Endothelial cell of umbilical vein (primary cell): ENCODE measurements around the gene ARHGEF26. TPM values are rescaled to one million over a fixed set of nuclear protein-coding genes. Genes with fewer than 3 reads are reported as not detected.

ENCODE experiments used
- BruUV-seq: library from RNA; stranded (reverse); fragments of 400-500 nt; replicated peaks from 2 replicates; lab custom pipeline; 2021; lab: Mats Ljungman, UMichigan
- CTCF ChIA-PET: fragments of 300-600, 350-600 bp; sonication (Branson Sonifier 250); formaldehyde crosslinking; loops from one replicate; lab custom pipeline; 2021; ENCODE audit warnings: antibody characterized with exemption, inconsistent platforms; lab: Charles Lee
- POLR2A ChIA-PET: fragments of 300-600, 350-600 bp; sonication (Branson Sonifier 250); formaldehyde crosslinking; loops from one replicate; lab custom pipeline; 2021; ENCODE audit warnings: antibody characterized with exemption, inconsistent platforms; lab: Charles Lee
- DNase-seq: peaks from one replicate; pipeline ENCODE4 v3.0.0-alpha.2; 2011; ENCODE audit warnings: low read depth, low spot score
- FAIRE-seq: peaks from 2 replicates; lab custom pipeline; 2011; peaks lifted over from hg19 to GRCh38; lab: Jason Lieb, UNC
- H2AFZ ChIP-seq: 2 replicates; pipeline ENCODE4 v1.6.0; 2012; ENCODE audit warnings: low read depth, low read length, control low read depth, inconsistent platforms
- H3K27ac ChIP-seq: 2 replicates; pipeline ENCODE4 v1.5.1; 2011; ENCODE audit warnings: low read depth, mild to moderate bottlenecking, control low read depth, low read length, moderate library complexity; ENCODE audit not compliant: insufficient read depth
- H3K27me3 ChIP-seq, 2 experiments: 2 replicates each; pipeline versions ENCODE4 v1.6.0 to v1.6.1; 2011; ENCODE audit warnings: low read length in 2 of 2, mixed read lengths in 1 of 2; ENCODE audit not compliant: control insufficient read depth in 2 of 2, insufficient read depth in 2 of 2
- H3K36me3 ChIP-seq, 2 experiments: 2 replicates in 1 of 2; 3 replicates in 1 of 2; pipeline ENCODE4 v1.5.1; 2011; ENCODE audit warnings: low read length in 2 of 2, mild to moderate bottlenecking in 1 of 2, moderate library complexity in 1 of 2; ENCODE audit not compliant: control insufficient read depth in 2 of 2, insufficient read depth in 2 of 2; ENCODE audit errors: extremely low read depth in 1 of 2
- H3K4me1 ChIP-seq: 3 replicates; pipeline ENCODE4 v1.5.1; 2011; ENCODE audit warnings: mild to moderate bottlenecking, low read length; ENCODE audit not compliant: control insufficient read depth, insufficient read depth; ENCODE audit errors: extremely low read depth
- H3K4me2 ChIP-seq: 2 replicates; pipeline ENCODE4 v1.6.1; 2011; ENCODE audit warnings: low read length, control low read depth, mixed read lengths; ENCODE audit not compliant: insufficient read depth
- H3K4me3 ChIP-seq, 3 experiments: fragments of 200-600 bp in 1 of 3; sonication (generic), shearing (Covaris generic) in 1 of 3; replicated peaks in 1 of 3; 2 replicates each; pipeline ENCODE4 v1.5.1; 2011 to 2016; ENCODE audit warnings: control low read depth in 3 of 3, low read length in 3 of 3, mild to moderate bottlenecking in 2 of 3, inconsistent platforms in 1 of 3, low read depth in 1 of 3, moderate library complexity in 1 of 3; ENCODE audit not compliant: insufficient read depth in 1 of 3
- H3K79me2 ChIP-seq: 2 replicates; pipeline ENCODE4 v1.6.0; 2012; ENCODE audit warnings: low read length, inconsistent platforms; ENCODE audit not compliant: control insufficient read depth, insufficient read depth
- H3K9ac ChIP-seq: replicated peaks from 2 replicates; pipeline ENCODE3; 2011; ENCODE audit warnings: low read length, control low read depth; ENCODE audit not compliant: insufficient read depth; ENCODE audit errors: extremely low read depth
- H3K9me1 ChIP-seq: replicated peaks from 3 replicates; pipeline ENCODE4 v1.6.0; 2011; ENCODE audit warnings: mild to moderate bottlenecking, low read length; ENCODE audit not compliant: control insufficient read depth, insufficient read depth; ENCODE audit errors: extremely low read depth
- H3K9me3 ChIP-seq: replicated peaks from 2 replicates; pipeline ENCODE4 v1.5.1; 2012; ENCODE audit warnings: low read length, inconsistent platforms; ENCODE audit not compliant: control insufficient read depth, insufficient read depth
- H4K20me1 ChIP-seq: replicated peaks from 2 replicates; pipeline ENCODE3; 2011; ENCODE audit warnings: mild to moderate bottlenecking, low read length; ENCODE audit not compliant: control insufficient read depth, insufficient read depth; ENCODE audit errors: extremely low read depth
- EZH2 ChIP-seq: IDR thresholded peaks from 2 replicates; pipeline ENCODE4 v1.6.1; 2012; ENCODE audit warnings: borderline replicate concordance, low read depth, mild to moderate bottlenecking, moderate library complexity, low read length, inconsistent platforms; ENCODE audit not compliant: severe bottlenecking
- GATA2 ChIP-seq: IDR thresholded peaks from 2 replicates; pipeline ENCODE4 v1.7.0; 2011; ENCODE audit warnings: low read depth, mild to moderate bottlenecking, moderate library complexity, mixed read lengths, low read length; ENCODE audit not compliant: insufficient read length, insufficient read depth
- JUN ChIP-seq: IDR thresholded peaks from 2 replicates; pipeline ENCODE4 v1.6.1; 2011; ENCODE audit warnings: borderline replicate concordance, low read depth; ENCODE audit not compliant: insufficient read length, insufficient read depth
- MYC ChIP-seq: IDR thresholded peaks from one replicate; pipeline ENCODE4 v1.6.1; 2011; ENCODE audit warnings: mild to moderate bottlenecking, low read depth, low read length
- POLR2A ChIP-seq: IDR thresholded peaks from 2 replicates; pipeline ENCODE4 v1.6.1; 2012; ENCODE audit warnings: low read depth, mild to moderate bottlenecking, control low read depth, low read length
- POLR2AphosphoS5 ChIP-seq: IDR thresholded peaks from 2 replicates; pipeline ENCODE4 v1.6.1; 2012; ENCODE audit warnings: low read depth, mild to moderate bottlenecking, control low read depth, low read length, moderate library complexity; ENCODE audit not compliant: insufficient read depth
- dilution Hi-C: fragments of 300-500 bp; cut with MboI; formaldehyde crosslinking; loops from one replicate; pipeline ENCODE4 v1.15.0; 2019; ENCODE audit warnings: low sequenced_read_pairs; ENCODE audit not compliant: extremely low pct_ligation_motif_present
- intact Hi-C: fragments of 100-400 bp; cut with micrococcal nuclease; formaldehyde crosslinking; loops from one replicate; pipeline ENCODE4 v1.10.0; 2022
- polyA plus RNA-seq, 4 experiments: library from polyadenylated mRNA; depleted of rRNA in 3 of 4; stranded (reverse) in 3 of 4; unstranded in 1 of 4; fragments of >200 nt; gene quantifications; 2 replicates each; pipeline versions ENCODE4 v1.2.1 to v1.2.3, GENCODE V29; 2011 to 2012; ENCODE audit warnings: missing spikeins in 1 of 4
- total RNA-seq: library from RNA; stranded (reverse); gene quantifications from 2 replicates; pipeline ENCODE4 v1.2.3, GENCODE V29; 2021
- TF ChIP-seq, protein P1 (sequence below): IDR thresholded peaks from 2 replicates; pipeline ENCODE4 v1.6.1; 2011; ENCODE audit not compliant: insufficient read depth, insufficient read length
- TF ChIP-seq, protein P2 (sequence below), 2 donors: IDR thresholded peaks; 1 replicate in 1 of 2; 2 replicates in 1 of 2; pipeline ENCODE4 v1.5.1; 2011; ENCODE audit warnings: low read length in 2 of 2, mild to moderate bottlenecking in 2 of 2, moderate library complexity in 2 of 2, control low read depth in 1 of 2, inconsistent platforms in 1 of 2, low read depth in 1 of 2; ENCODE audit not compliant: insufficient read depth in 1 of 2; ENCODE audit errors: extremely low read depth in 1 of 2

The ARHGEF26 gene
- total and polyA plus RNA-seq, 2 donors (not counting 3 experiments of a cell fraction or from before 2014, with no cell fraction given) = 0.57 to 2.9 TPM

DNA sequence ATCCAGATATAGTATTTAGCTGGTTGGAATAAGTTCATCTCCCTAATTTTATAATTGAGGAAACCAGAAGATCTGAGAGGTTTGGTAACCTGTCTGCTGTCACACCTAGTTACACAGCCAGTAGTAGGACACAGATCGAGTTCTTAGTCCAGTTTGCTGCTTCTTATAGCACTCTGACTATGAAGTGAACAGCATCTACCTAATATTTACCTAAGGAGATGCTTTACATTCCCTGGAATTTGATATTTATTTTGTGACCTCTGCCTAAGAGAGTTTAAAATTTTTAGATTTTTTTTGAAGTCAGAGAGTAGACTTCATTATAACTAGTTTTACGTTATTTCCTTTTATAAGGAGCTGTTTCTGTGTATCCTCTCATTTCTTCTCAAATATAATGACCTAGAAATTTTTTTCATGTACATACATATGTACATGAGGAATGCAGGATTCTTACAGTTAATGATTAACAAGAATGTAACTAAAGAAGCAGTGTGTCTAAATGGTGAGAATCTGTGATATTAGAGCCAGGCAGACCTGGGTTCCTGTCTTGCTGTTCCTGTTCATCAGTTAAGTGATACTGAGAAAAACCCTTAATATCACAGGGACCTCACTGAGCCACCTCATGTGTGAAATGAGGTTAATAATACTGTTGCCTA is 4.3 kb downstream of the ARHGEF26 start:
- BruUV-seq = no TSS peak
- Histone ChIP-seq H3K36me3 (no peaks in the 10 kb centered on the region), H3K4me3 (no peak overlapping the region), H3K9me1 (no peaks in the 10 kb centered on the region), H3K79me2 (no peaks in the 10 kb centered on the region), H4K20me1 (no peaks in the 10 kb centered on the region), H3K4me2 (no peak overlapping the region), H3K9ac (no peak overlapping the region), H3K4me1 (peaks cover 3% of the 10 kb centered on the region), H3K9me3 (no peaks in the 10 kb centered on the region), H3K27ac (no peak overlapping the region), H2AFZ (no peak overlapping the region), H3K27me3 (no peaks in the 10 kb centered on the region)
- DNase-seq (no peak), FAIRE-seq (no peak)
- TF ChIP-seq, protein P1, sequence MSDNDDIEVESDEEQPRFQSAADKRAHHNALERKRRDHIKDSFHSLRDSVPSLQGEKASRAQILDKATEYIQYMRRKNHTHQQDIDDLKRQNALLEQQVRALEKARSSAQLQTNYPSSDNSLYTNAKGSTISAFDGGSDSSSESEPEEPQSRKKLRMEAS = no peak
- no peak for TF ChIP-seq POLR2A
- no peak for TF ChIP-seq EZH2
- TF ChIP-seq, protein P2, sequence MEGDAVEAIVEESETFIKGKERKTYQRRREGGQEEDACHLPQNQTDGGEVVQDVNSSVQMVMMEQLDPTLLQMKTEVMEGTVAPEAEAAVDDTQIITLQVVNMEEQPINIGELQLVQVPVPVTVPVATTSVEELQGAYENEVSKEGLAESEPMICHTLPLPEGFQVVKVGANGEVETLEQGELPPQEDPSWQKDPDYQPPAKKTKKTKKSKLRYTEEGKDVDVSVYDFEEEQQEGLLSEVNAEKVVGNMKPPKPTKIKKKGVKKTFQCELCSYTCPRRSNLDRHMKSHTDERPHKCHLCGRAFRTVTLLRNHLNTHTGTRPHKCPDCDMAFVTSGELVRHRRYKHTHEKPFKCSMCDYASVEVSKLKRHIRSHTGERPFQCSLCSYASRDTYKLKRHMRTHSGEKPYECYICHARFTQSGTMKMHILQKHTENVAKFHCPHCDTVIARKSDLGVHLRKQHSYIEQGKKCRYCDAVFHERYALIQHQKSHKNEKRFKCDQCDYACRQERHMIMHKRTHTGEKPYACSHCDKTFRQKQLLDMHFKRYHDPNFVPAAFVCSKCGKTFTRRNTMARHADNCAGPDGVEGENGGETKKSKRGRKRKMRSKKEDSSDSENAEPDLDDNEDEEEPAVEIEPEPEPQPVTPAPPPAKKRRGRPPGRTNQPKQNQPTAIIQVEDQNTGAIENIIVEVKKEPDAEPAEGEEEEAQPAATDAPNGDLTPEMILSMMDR (IDR thresholded peaks at IDR 0.05; ENCODE audit: extremely low read depth in 1 of 2, insufficient read depth in 1 of 2, low read depth in 1 of 2, low read length in 2 of 2) = no peak
- TF ChIP-seq JUN = no peak
- TF ChIP-seq MYC = no peak
- no peak for TF ChIP-seq POLR2AphosphoS5
- no peak for TF ChIP-seq GATA2
- ChIA-PET POLR2A (no interaction called here), CTCF (interaction anchor here (0.8 kb wide), 1 partner anchor 14 kb away, joined by 3 read pairs; no protein-coding TSS in a partner anchor)
- dilution Hi-C loops = no loop called here
- intact Hi-C loops = loop anchor here (10.0 kb wide), 2 partner anchors 129 to 199 kb away; partner anchors contain the start of gene DHX36
